Measurements from ENCODE around the gene ARNT2.

DNA sequence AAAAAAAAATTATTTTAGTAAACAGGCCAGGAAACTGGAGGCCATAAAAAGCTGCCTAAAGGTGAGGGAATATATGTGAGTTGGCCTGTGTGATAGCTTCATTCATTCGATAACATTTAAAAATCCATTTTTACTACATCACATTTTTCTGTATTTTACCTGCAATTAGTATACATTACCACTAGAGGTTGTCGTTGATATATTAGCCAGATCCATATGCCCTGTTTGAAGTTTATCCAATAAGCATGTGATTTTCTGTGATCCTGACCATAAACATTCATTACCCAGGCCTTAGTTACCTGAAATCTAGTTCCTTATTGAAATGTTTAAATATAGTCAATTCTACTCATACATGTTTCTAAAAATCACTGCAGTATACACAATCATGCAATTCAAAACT, 71.4 kb downstream of the ARNT2 start:
- TF ChIP-seq, protein P1, sequence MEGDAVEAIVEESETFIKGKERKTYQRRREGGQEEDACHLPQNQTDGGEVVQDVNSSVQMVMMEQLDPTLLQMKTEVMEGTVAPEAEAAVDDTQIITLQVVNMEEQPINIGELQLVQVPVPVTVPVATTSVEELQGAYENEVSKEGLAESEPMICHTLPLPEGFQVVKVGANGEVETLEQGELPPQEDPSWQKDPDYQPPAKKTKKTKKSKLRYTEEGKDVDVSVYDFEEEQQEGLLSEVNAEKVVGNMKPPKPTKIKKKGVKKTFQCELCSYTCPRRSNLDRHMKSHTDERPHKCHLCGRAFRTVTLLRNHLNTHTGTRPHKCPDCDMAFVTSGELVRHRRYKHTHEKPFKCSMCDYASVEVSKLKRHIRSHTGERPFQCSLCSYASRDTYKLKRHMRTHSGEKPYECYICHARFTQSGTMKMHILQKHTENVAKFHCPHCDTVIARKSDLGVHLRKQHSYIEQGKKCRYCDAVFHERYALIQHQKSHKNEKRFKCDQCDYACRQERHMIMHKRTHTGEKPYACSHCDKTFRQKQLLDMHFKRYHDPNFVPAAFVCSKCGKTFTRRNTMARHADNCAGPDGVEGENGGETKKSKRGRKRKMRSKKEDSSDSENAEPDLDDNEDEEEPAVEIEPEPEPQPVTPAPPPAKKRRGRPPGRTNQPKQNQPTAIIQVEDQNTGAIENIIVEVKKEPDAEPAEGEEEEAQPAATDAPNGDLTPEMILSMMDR (IDR thresholded peaks at IDR 0.05) = no peak
- no peak for TF ChIP-seq POLR2A (IDR thresholded peaks at IDR 0.05)
- TF ChIP-seq POLR2AphosphoS5 (IDR thresholded peaks at IDR 0.05) = no peak
- TF ChIP-seq EP300 (IDR thresholded peaks at IDR 0.05) = no peak
